Spleen (tissue), 7 donors: Measurements from ENCODE around the gene TTLL1.

Experiments used
- POLR2AphosphoS5 ChIP-seq, 3 donors: sonication (generic); formaldehyde crosslinking; IDR thresholded peaks; one replicate each; pipeline ENCODE4 v1.5.1; 2017; ENCODE audit warnings: antibody characterized with exemption in 3 of 3
- TF ChIP-seq, protein P1 (sequence below), 11 experiments: fragments of 200-600 bp in 7 of 11; fragments of 450-650 bp in 4 of 11; sonication (generic) in 4 of 11; IDR thresholded peaks in 8 of 11; conservative IDR thresholded peaks in 3 of 11; 1 replicate in 7 of 11; 2 replicates in 4 of 11; pipeline versions ENCODE4 v1.4.0 to v1.8.0; 2016 to 2021; ENCODE audit warnings: antibody characterized with exemption in 11 of 11, inconsistent platforms in 4 of 11, mild to moderate bottlenecking in 1 of 11
- donor health status: DM: no; HTN: no; CAD: no; lungs with moderate emphysema.
- donor health status: DM: no; HTN: no; CAD: no.
- donor health status: DM: no; HTN: no; CAD: no.

GRCh38 chr22:43013355-43014315 lies 75.6 kb downstream of the TTLL1 start:
- TF ChIP-seq, protein P1, sequence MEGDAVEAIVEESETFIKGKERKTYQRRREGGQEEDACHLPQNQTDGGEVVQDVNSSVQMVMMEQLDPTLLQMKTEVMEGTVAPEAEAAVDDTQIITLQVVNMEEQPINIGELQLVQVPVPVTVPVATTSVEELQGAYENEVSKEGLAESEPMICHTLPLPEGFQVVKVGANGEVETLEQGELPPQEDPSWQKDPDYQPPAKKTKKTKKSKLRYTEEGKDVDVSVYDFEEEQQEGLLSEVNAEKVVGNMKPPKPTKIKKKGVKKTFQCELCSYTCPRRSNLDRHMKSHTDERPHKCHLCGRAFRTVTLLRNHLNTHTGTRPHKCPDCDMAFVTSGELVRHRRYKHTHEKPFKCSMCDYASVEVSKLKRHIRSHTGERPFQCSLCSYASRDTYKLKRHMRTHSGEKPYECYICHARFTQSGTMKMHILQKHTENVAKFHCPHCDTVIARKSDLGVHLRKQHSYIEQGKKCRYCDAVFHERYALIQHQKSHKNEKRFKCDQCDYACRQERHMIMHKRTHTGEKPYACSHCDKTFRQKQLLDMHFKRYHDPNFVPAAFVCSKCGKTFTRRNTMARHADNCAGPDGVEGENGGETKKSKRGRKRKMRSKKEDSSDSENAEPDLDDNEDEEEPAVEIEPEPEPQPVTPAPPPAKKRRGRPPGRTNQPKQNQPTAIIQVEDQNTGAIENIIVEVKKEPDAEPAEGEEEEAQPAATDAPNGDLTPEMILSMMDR (IDR thresholded peaks at IDR 0.05 in 8 of 11, conservative IDR thresholded peaks at IDR 0.05 in 3 of 11) = no peak
- no peak for TF ChIP-seq POLR2AphosphoS5 (IDR thresholded peaks at IDR 0.05)
